Activated CD4-positive, alpha-beta T cell treated with anti-CD3 and anti-CD28 coated beads, Interleukin-2, Interleukin-4, amounts not matched to agents 100 ng/mL and 50 ng/mL, durations not matched to agents 16 hours and 8 hours (primary cell): ENCODE data around the gene IRGC.
A peak's percentile ranks its signal among the peaks of the same experiment; 100 is the strongest.

Source experiments
- DNase-seq: peaks from one replicate; pipeline ENCODE4 v3.0.0-alpha.2; 2020; ENCODE audit warnings: low spot score

IRGC gene

DNA sequence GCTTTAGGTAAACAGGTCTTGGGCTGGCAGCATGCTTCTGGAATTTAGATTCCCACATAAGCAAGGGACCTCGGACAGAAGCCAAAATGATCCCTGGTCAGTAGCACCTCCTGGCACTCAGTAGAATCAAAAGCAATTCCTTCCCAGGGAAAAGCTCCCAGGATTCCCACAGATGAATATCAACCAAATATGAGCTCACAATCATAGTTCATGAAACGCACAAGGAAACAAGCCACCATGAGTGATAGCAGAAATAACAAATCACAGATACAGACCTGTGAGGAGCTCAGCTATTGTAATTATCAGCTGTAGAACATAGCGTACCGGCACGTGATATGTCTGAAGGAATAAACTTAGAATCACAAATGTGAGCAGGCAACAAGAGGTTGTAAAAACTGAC lies 24.1 kb upstream of the IRGC start:
- no peak for DNase-seq

- DNase-seq: no peak
Observed at GRCh38 chr19:43692385-43692784, 23.5 kb upstream of the IRGC start.

- no peak for DNase-seq
Observed at GRCh38 chr19:43692877-43693276, 23.0 kb upstream of the IRGC start.

DNA sequence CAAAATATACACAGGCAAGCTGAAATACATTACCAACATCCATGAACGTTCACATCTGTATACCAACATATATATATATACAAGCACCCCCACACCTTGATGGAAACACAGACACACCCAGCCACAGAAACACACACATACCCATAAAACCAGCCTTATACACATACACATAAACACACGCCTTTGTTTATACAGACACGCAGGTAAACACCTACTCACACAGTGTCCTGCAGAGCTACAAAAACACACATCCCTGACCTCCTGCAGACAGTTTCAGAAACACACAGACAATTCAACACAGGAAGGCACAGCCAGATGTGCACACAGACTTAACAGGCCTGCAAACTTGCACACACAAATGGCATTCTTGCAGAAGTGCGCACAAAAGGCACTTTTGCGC lies 21.3 kb upstream of the IRGC start:
- no peak for DNase-seq

DNA sequence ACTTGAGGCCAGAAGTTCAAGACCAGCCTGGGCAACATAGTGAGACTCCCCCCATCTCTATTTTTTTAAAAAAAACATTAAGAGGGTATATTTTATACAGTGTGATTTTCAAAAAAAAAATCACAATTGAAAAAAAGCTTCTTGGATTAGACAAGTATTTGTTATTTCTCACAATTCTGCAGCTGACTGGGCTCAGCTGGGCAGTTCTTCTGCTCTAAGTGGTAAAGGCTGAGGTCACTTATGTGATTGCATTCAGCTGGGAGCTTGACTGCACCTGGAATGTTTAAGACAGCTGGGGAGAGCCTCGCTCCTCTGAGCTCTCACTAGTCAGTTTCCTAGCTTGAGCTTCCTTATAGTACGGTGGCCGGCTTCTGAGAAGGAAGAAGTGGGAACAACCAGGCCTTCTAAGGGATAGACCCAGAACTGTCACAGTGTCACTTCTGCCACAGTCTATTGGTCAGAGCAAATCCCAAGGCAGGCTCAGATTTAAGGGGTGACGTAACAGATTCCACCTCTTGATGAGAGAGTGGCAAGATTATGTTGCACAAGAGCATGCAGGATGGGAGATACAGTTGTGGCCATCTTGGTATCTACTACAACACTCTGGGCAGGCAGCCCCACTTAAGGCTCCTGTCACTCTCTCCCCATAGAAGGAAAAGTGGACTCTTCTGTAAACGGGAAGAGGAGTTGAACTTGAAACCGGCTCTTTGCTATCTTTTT lies 19.7 kb upstream of the IRGC start:
- DNase-seq: no peak

- no peak for DNase-seq
Observed at GRCh38 chr19:43697295-43697694, 18.6 kb upstream of the IRGC start.

DNA sequence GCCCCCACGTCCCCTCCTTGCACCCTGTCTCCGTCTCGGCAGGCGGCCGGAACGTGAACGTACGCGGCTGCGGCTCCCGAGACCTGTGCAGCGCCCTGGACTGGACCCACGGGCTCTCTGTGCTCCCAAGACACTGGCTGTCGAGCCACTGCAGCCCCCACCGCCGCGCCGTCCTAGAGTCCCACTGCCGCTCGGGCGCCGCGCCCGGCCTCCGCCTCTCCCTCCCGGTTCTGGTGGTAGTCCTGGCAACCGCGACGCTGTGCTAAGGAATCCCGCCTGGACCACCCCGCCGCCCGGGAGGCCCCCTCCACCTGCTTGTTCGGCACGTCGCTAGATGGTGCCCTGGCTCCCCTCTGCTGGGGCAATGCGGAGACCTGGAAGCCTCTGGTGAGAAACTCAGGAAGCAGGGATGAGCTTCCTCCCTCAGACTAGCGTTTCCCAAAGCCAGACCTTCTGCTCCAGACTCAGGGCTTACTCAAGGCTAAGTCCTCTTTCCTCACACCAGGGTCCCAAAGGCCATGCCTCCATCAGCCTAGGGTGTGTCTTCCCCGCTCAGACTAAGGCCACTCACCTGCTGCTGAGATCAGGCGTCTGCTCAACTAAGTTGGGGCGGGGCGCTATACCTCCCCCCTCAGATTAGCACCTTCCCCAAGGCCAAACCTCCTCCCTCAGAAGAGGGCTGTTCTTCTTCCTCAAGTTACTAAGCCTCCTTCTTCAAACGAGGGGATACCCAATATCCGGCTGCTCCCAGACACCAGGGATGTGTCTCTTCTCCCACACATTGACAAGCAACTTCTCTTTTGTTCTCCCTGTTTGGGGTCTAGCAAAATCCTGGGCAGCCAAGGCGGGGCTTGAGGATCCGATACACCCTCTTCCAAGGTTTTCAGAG lies 16.1 kb upstream of the IRGC start:
- DNase-seq: no peak

DNA sequence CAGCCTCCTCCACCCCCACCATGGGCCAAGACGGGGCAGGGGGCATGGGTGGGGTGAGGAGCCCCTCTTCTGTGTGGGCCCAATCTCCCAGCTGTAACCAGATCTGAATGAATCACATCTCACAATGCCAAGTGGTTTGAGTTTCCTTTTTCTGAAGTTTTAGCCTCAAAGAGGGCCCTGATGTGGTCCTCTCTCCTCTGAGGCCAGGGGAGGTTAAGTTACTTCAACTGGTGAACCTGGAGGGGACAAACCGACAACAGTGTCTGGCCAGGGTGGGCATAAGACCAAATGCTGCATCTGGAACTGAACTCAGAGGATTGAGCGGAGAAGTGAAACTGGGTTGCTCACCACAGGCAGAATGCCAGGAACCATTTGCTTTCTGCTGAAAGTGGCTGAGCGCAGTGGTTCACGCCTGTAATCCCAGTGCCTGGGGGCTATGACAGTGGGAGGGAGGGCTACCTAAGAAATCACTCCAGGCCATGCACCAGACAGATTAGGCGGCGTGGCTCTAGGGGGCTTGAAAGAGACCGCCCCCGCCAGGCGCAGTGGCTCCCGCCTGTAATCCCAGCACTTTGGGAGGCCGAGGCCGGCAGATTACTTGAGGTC lies 15.4 kb upstream of the IRGC start:
- no peak for DNase-seq

- no peak for DNase-seq
Observed at GRCh38 chr19:43704002-43704705, 11.7 kb upstream of the IRGC start.

GRCh38 chr19:43705729-43706128 lies 10.1 kb upstream of the IRGC start:
- DNase-seq: no peak

DNA sequence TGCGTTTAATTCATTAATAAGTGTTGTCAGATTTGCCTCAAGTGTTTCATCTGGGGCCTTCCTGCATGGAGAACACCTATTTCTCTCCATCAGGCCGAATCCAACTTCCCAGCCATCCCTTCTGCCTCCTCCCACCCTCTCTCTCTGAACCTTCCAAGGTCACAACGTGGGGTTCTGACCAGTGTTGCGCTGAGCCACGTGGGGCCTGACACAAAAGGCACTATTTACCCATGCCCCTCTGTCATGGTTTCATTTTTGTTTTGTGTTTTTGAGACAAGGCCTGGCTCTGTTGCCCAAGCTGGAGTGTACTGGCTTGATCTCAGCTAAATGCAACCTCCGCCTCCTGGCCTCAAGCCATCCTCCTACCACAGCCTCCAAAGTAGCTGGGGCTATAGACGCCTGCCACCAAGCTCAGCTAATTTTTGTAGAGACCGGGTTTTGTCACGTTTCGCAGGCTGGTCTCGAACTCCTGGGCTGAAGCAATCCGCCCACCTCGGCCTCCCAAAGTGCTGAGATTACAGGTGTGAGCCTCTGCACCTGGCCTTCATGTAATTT lies 8.6 kb upstream of the IRGC start:
- no peak for DNase-seq

- no peak for DNase-seq
Observed at GRCh38 chr19:43708716-43709115, 7.2 kb upstream of the IRGC start.

DNA sequence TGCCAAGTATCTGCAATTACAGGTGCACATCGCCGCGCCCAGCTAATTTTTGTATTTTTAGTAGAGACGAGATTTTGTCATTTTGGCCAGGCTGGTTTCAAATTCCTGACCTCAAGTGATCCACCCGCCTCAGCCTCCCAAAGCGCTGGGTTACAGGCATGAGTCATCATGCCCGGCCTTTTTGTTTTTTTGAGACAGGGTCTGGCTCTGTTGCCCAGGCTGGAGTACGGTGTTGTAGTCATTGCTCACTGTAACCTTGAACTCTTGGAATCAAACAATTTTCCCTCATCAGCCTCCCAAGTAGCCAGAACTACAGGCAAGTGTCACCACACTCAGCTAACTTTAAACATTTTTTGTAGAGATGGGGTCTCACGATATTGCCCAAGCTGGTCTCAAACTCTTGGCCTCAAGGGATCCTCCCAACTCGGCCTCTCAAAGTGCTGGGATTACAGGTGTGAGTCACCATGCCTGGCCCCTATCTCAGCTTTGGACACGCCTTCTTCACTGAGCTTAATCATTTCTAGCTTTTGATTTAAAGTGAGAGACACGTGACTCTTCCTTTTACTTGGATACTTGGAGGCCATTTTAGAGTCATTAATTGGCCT lies 4.0 kb upstream of the IRGC start:
- peak; percentile 35 for DNase-seq

GRCh38 chr19:43713208-43713607 lies 2.7 kb upstream of the IRGC start:
- no peak for DNase-seq

DNA sequence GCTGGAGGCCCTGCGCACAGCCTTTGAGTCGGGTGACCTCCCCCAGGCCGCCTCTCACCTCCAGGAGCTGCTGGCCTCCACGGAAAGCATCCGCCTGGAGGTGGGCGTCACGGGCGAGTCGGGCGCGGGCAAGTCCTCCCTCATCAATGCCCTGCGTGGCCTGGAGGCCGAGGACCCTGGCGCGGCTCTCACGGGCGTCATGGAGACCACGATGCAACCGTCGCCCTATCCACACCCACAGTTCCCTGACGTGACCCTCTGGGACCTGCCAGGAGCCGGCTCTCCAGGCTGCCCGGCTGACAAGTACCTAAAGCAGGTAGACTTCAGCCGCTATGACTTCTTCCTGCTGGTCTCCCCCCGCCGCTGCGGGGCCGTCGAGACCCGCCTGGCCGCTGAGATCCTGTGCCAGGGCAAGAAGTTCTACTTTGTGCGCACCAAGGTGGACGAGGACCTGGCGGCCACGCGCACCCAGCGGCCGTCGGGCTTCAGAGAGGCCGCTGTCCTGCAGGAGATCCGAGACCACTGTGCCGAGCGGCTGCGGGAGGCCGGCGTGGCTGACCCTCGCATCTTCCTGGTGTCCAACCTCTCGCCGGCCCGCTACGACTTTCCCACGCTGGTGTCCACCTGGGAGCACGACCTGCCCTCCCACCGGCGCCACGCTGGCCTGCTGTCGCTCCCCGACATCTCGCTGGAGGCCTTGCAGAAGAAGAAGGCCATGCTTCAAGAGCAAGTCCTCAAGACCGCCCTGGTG lies 2.9 kb downstream of the IRGC start:
- no peak for DNase-seq

GRCh38 chr19:43719378-43719868 lies 3.5 kb downstream of the IRGC start:
- no peak for DNase-seq

DNA sequence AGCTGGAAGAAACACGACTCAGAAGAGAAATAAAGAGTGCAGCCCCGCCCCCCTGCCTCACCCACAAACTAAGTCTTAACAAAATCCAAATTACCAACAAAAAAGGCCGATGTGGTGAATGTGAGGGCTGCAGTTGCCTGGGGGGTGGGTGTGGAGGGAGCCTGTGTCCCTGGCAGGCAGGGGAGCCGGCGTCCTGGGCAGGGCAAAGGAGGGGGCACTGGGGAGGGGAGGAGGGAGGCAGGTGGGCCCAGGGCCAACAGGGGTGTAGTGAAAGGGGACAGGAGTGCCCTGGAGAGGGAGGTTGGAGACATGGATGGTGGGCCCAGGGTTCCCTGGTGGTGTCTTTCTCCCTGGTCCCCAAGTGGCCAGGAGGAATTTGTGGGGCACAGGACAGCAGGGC lies 4.0 kb downstream of the IRGC start:
- no peak for DNase-seq

- no peak for DNase-seq
Observed at GRCh38 chr19:43720936-43721335, 5.1 kb downstream of the IRGC start.

DNA sequence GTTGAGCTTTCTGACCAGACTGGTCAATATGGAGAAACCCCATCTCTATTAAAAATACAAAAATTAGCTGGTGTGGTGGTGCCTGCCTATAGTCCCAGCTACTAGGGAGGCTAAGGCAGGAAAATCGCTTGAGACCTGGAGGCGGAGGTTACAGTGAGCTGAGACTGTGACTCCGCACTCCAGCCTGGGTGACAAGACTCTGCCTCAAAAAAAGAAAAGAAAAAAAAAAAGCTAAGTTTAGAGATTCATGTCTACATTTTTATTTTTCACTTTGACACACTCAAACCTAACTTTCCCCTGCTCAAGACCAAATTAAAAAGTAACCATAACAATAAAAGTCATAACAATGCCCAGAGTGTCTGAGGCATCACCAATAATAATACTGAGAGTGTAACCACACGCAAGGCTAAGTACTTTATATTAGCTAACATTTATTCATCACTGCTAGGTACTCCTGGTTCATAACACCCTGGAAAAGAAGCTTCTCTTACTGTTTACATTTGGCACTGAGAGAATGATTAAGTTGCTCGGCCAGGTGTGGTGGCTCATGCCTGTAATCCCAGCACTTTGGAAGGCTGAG lies 5.7 kb downstream of the IRGC start:
- DNase-seq: peak; percentile 30

DNA sequence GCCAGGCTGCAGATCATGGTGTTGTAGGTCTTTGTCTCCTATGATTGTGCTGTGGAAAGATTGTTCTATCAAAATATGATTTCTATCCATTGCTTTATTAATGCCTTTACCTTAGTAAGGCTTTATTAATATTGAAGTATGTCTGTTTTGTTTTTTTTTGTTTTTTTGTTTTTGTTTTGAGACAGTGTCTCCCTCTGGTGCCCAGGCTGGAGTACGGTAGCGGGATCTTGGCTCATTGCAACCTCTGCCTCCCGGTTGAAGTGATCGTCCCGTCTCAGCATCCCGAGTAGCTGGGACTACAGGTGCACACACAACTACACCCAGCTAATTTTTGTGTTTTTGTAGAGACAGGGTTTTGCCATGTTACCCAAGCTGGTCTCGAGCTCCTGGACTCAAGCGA lies 7.7 kb downstream of the IRGC start:
- no peak for DNase-seq
